ENCODE measurements around the gene SLC18A2.

SLC18A2 gene

DNA sequence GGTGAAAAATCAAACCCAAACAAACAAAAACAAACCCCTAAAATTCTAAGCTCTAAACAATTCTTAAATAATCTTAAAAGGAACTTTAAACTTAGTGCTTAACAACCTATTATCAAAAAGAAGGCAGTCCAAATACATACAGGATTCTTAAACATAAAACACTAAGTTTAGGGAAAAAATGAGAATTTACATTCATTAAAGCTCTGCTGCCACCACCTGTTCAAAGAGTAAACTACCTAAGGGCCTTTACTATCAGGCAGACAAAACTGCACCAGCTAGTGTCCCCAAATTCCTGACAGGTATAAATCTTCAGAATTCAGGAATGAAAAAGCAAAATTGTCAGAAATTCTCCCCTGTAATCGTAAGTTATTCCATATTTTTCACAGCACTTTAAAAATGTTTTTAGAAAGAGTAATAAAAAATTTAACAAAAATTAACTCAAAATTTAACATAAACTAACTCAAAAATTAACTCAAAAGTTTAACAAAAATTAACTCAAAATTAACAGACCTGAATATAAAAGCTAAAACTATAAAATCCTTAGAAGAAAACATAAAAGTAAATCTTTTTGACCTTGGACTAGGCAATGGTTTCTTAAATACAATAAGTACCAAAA, 79.2 kb downstream of the SLC18A2 start:
- Histone ChIP-seq H3K27ac (ENCODE audit: low read length) (no peak overlapping the region), H3K36me3 (ENCODE audit: control insufficient read depth in 1 of 2, insufficient read depth in 2 of 2, low read length in 2 of 2) (no peaks in the 10 kb centered on the region), H3K9me3 (ENCODE audit: control insufficient read depth in 1 of 2, low read length in 2 of 2) (no peaks in the 10 kb centered on the region), H3K4me3 (ENCODE audit: low read depth in 1 of 2, low read length in 2 of 2) (no peak overlapping the region), H3K4me1 (ENCODE audit: control insufficient read depth in 1 of 2, insufficient read depth in 2 of 2, low read length in 2 of 2) (no peaks in the 10 kb centered on the region), H3K27me3 (ENCODE audit: low read depth, low read length) (no peaks in the 10 kb centered on the region)

DNA sequence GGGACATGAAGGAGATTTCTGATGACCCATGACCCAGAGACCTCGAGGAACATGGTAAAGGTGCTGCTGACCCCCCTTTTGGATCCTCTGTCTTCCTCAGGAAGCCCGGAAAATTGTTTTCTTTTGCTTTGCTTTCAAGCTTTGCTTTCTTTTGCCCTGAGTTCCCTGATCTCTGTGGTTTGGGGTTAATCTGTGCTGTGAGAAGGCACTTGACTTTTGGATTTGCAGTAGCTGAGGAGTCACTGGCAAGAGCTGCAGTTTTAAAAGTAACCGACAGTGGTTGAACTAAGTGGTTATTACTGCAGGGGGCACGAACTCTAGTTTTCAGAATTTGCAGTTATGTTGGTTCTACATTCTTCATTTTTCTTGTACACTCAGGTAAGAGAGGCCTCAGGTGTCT, 81.3 kb downstream of the SLC18A2 start:
- no peak overlapping the region for H3K4me3 ChIP-seq (ENCODE audit: low read depth in 1 of 2, low read length in 2 of 2)
- no peaks in the 10 kb centered on the region for H3K27me3 ChIP-seq (ENCODE audit: low read depth, low read length)
- H3K4me1 ChIP-seq (ENCODE audit: control insufficient read depth in 1 of 2, insufficient read depth in 2 of 2, low read length in 2 of 2), result no peaks in the 10 kb centered on the region
- H3K36me3 ChIP-seq (ENCODE audit: control insufficient read depth in 1 of 2, insufficient read depth in 2 of 2, low read length in 2 of 2), result no peaks in the 10 kb centered on the region
- H3K27ac ChIP-seq (ENCODE audit: low read length), result no peak overlapping the region
- no peaks in the 10 kb centered on the region for H3K9me3 ChIP-seq (ENCODE audit: control insufficient read depth in 1 of 2, low read length in 2 of 2)

DNA sequence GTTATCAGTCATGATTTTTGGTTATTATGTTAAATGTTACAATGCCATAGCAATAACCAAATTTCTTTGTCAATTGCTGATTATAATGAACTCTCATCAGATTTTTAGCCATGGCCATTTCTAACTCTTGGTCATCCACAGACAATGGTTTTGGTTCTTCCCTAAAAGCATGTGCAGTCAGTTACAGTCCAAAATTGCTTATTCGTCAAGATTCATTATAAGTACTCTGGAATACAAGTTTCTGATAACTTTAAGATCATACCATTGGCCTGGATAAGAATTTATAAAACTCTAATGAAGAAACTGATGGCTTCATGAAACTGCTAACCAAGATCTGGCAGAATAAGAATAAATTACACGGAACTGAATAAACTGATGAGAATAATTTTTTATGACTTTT, 83.5 kb downstream of the SLC18A2 start:
- H3K4me3 ChIP-seq (ENCODE audit: low read depth in 1 of 2, low read length in 2 of 2), result no peak overlapping the region
- H3K36me3 ChIP-seq (ENCODE audit: control insufficient read depth in 1 of 2, insufficient read depth in 2 of 2, low read length in 2 of 2), result no peaks in the 10 kb centered on the region
- no peaks in the 10 kb centered on the region for H3K27me3 ChIP-seq (ENCODE audit: low read depth, low read length)

GRCh38 chr10:117327262-117327661, 86.3 kb downstream of the SLC18A2 start:
- H3K27me3 ChIP-seq (ENCODE audit: low read depth, low read length), result no peaks in the 10 kb centered on the region
- no peaks in the 10 kb centered on the region for H3K36me3 ChIP-seq (ENCODE audit: control insufficient read depth in 1 of 2, insufficient read depth in 2 of 2, low read length in 2 of 2)
- no peak overlapping the region for H3K27ac ChIP-seq (ENCODE audit: low read length)
- H3K9me3 ChIP-seq (ENCODE audit: control insufficient read depth in 1 of 2, low read length in 2 of 2), result no peaks in the 10 kb centered on the region
- H3K4me1 ChIP-seq (ENCODE audit: control insufficient read depth in 1 of 2, insufficient read depth in 2 of 2, low read length in 2 of 2), result no peaks in the 10 kb centered on the region
- no peak overlapping the region for H3K4me3 ChIP-seq (ENCODE audit: low read depth in 1 of 2, low read length in 2 of 2)

More for the DNA sequence above, 83.5 kb downstream of the SLC18A2 start:
- Histone ChIP-seq H3K9me3 (ENCODE audit: control insufficient read depth in 1 of 2, low read length in 2 of 2) (no peaks in the 10 kb centered on the region), H3K27ac (ENCODE audit: low read length) (no peak overlapping the region), H3K4me1 (ENCODE audit: control insufficient read depth in 1 of 2, insufficient read depth in 2 of 2, low read length in 2 of 2) (no peaks in the 10 kb centered on the region)
